Type B pancreatic cell (in vitro differentiated cells): ENCODE data around the gene STAB2. TPM values are rescaled to one million over a fixed set of nuclear protein-coding genes. Genes with fewer than 3 reads are reported as not detected.

Experiments used
- DNase-seq: peaks from one replicate; pipeline ENCODE4 v3.0.0; 2021; ENCODE audit warnings: mixed read lengths; ENCODE audit not compliant: unreplicated experiment; ENCODE audit errors: extremely low spot score
- H3K27ac Mint-ChIP-seq: 2 replicates; pipeline ENCODE4 v1.8.0; 2021; ENCODE audit warnings: mild to moderate bottlenecking, mixed read lengths
- H3K27me3 Mint-ChIP-seq: 2 replicates; pipeline ENCODE4 v1.8.0; 2021; ENCODE audit warnings: mixed read lengths
- H3K36me3 Mint-ChIP-seq: 2 replicates; pipeline ENCODE4 v1.8.0; 2021; ENCODE audit warnings: mixed read lengths
- H3K4me1 Mint-ChIP-seq: one replicate; pipeline ENCODE4 v1.8.0; 2021; ENCODE audit warnings: mixed read lengths; ENCODE audit not compliant: unreplicated experiment
- H3K4me3 Mint-ChIP-seq: 2 replicates; pipeline ENCODE4 v1.8.0; 2021; ENCODE audit warnings: mild to moderate bottlenecking, mixed read lengths
- H3K9me3 Mint-ChIP-seq: 2 replicates; pipeline ENCODE4 v1.8.0; 2021; ENCODE audit warnings: mixed read lengths
- CTCF ChIP-seq: fragments of 200-600 bp; sonication (generic); conservative IDR thresholded peaks from 2 replicates; pipeline ENCODE4 v1.5.0; 2021; ENCODE audit warnings: antibody characterized with exemption, mild to moderate bottlenecking
- total RNA-seq: library from RNA; stranded (reverse); gene quantifications from 2 replicates; pipeline ENCODE4 v1.2.1, GENCODE V29; 2021; ENCODE audit warnings: low replicate concordance

Gene STAB2
- total RNA-seq, 1 donor from 2014 or later: not detected

GRCh38 chr12:103774977-103775560 lies 188.0 kb downstream of the STAB2 start:
- DNase-seq: no peak
- Mint-ChIP-seq H3K4me3 (no peak overlapping the region), H3K27me3 (no peaks in the 10 kb centered on the region), H3K4me1 (peaks cover 4% of the 10 kb centered on the region), H3K27ac (no peak overlapping the region), H3K9me3 (no peaks in the 10 kb centered on the region), H3K36me3 (peaks cover 32% of the 10 kb centered on the region)
- no peak for TF ChIP-seq CTCF

DNA sequence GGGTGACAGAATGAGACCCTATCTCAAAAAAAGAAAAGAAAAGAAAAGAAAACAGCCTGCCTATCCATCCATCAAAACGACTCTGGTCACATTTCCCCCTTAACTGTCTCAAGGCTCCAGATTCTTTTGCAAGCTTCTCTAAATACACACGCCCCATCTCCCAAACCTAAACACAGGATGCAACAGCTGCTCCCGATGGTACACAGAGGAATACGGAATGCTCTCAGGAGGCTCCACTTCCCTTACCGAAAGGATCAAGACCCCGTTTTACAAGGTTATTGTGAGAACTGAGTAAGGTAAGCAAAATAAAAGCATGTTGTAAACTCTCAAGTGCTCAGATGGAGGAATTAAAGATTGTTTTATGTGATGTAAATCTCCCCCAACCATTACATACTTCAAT lies 191.7 kb downstream of the STAB2 start:
- peaks cover 4% of the 10 kb centered on the region for H3K4me1 Mint-ChIP-seq
- H3K27me3 Mint-ChIP-seq: no peaks in the 10 kb centered on the region
- H3K9me3 Mint-ChIP-seq: no peaks in the 10 kb centered on the region

DNA sequence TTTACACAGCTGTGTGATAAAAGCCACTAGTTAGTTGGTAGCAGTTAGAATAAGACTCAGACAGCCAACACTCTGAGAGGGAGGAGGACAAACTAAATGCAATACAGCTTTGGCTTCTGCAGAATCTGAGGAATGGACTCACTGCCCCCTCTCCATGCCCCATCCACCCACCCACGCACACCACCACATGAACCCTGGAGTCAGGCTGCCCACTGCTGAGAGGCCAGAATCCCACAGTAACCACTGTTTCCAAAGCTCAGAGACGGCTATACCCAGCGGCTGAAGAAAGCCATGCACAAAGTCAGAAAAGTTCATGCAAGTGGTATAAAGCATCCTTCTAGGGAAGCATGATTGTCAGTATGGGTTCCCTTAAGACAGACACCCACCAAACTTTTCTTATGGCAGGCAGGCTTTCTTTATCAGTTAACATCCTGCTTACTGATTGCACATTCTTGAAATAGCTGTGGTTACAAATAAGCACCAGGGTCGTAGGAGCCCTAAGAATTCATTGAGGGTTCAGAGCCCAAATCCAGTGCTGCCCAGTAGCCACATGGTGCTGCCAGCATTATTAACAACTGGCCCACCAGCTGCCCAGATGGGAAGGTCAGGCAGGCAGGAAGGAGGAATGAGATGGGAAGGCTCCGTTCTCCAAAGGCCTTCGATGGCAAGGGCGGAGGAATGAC lies 192.5 kb downstream of the STAB2 start:
- Mint-ChIP-seq H3K27me3 (no peaks in the 10 kb centered on the region), H3K4me3 (no peak overlapping the region), H3K36me3 (peaks cover 48% of the 10 kb centered on the region), H3K4me1 (peaks cover 4% of the 10 kb centered on the region), H3K27ac (peak overlapping the region; percentile 21), H3K9me3 (no peaks in the 10 kb centered on the region)
- no peak for DNase-seq
- no peak for TF ChIP-seq CTCF

More for the DNA sequence above, 191.7 kb downstream of the STAB2 start:
- Mint-ChIP-seq H3K36me3 (peaks cover 45% of the 10 kb centered on the region), H3K4me3 (no peak overlapping the region), H3K27ac (no peak overlapping the region)
- no peak for TF ChIP-seq CTCF
- no peak for DNase-seq

GRCh38 chr12:103780093-103780440 lies 193.0 kb downstream of the STAB2 start:
- Mint-ChIP-seq H3K4me3 (no peak overlapping the region), H3K4me1 (peaks cover 4% of the 10 kb centered on the region), H3K27ac (peak overlapping the region; percentile 21), H3K36me3 (peaks cover 46% of the 10 kb centered on the region), H3K27me3 (no peaks in the 10 kb centered on the region), H3K9me3 (no peaks in the 10 kb centered on the region)
- DNase-seq: no peak
- TF ChIP-seq CTCF: no peak

GRCh38 chr12:103780992-103781391 lies 193.9 kb downstream of the STAB2 start:
- no peaks in the 10 kb centered on the region for H3K27me3 Mint-ChIP-seq
- H3K9me3 Mint-ChIP-seq: no peaks in the 10 kb centered on the region

More at GRCh38 chr12:103780992-103781391, 193.9 kb downstream of the STAB2 start:
- Mint-ChIP-seq H3K4me3 (no peak overlapping the region), H3K36me3 (peaks cover 45% of the 10 kb centered on the region), H3K27ac (no peak overlapping the region), H3K4me1 (peaks cover 11% of the 10 kb centered on the region)
- DNase-seq: no peak
- TF ChIP-seq CTCF: no peak
